Esophagus squamous epithelium (tissue), 4 donors: ENCODE measurements around the gene AURKA.

Experiments
- CTCF ChIP-seq, 6 experiments: fragments of 450-650 bp in 4 of 6; fragments of 200-600 bp in 2 of 6; sonication (generic) in 2 of 6; IDR thresholded peaks; one replicate each; pipeline ENCODE4 v1.5.1; 2016 to 2019; ENCODE audit warnings: antibody characterized with exemption in 6 of 6, mild to moderate bottlenecking in 4 of 6, moderate library complexity in 4 of 6
- POLR2A ChIP-seq, 4 donors: fragments of 450-650 bp; IDR thresholded peaks; one replicate each; pipeline ENCODE4 v1.6.1; 2017; ENCODE audit warnings: antibody characterized with exemption in 4 of 4, mild to moderate bottlenecking in 4 of 4, moderate library complexity in 3 of 4

DNA sequence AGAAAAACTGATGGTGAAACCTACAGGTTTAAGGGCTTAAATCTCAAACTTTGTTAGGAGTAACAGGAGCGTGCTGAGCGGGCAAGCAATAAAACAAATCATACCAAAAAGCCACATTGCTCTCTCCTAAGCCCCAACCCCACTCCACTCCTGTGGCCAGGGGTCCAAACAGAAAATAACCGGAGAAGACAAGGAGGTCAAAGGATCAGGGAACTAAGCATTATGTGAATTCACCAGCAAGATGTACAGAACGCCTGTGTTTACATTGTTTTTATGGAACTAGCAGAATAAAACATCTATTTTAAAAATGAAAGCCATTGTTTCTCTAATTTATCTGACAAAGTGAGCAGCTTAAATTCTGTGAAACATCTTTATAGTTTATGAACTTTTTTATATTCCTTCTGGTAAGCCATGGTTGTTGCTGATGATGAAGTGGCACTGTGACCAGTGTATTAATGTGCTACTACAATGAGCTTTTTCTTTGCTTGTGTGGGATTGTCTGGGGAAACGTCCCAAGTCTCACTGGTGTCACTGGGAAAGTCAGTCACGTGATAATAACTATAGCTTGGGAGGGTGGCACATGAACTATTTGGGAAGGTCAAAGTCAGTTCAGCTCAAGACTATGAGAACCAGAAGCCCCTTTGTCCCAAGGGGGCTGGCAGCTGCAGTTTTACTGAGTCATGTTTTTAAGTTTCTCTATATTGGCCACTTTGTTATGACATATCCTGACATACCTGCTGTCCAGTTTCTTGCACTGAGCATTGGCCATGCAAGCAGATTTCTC, 23.5 kb downstream of the AURKA start:
- TF ChIP-seq CTCF (IDR thresholded peaks at IDR 0.05) = no peak
- no peak for TF ChIP-seq POLR2A (IDR thresholded peaks at IDR 0.05)
